Measurements from ENCODE around the gene ERRFI1.
A peak's percentile ranks its signal among the peaks of the same experiment; 100 is the strongest.
"Not testable (repeated sequence)": the region's sequence is repeated elsewhere in the genome, so short reads cannot be mapped to it uniquely, and the experiment has no call there.

The ERRFI1 gene

DNA sequence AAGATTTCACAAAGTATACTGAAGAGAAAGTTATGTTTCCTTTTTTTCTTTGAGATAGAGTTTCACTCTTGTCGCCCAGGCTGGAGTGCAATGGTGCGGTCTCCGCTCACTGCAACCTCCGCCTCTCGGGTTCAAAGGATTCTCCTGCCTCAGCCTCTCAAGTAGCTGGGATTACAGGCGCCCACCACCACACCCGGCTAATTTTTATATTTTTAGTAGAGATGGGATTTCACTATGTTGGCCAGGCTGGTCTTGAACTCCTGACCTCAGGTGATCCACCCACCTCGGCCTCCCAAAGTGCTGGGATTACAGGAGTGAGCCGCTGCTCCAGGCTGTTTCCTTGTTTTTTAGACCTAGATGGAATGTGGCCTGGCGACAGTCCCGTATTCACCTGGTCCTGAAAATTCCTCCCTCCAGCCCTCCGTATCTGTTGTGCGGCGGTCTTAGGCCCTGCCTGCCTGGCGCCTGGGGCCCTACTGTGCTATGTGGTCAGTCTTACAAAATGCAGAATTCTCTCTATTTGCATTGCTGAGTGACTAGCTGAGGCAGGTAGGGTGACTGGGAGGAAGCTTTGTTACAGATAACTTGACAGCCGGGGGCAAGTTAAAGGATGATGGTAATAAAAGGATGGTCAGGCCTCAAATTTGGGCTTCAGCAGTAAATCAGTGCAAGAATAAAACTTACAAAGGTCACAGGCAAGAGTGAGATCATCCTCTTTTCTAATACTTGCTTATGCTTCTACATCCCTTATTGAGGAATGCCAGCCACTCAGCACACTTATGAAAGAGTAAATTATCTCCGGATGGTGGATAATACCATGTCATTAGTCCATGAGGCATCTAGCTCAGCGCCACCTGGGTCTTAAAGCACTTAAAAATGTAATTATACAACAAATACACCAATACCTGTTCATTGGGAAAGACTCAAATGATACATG is 34.3 kb downstream of the ERRFI1 start:
- DNase-seq = no peak
- intact Hi-C loops (cut with DNase I) = no loop called here

DNA sequence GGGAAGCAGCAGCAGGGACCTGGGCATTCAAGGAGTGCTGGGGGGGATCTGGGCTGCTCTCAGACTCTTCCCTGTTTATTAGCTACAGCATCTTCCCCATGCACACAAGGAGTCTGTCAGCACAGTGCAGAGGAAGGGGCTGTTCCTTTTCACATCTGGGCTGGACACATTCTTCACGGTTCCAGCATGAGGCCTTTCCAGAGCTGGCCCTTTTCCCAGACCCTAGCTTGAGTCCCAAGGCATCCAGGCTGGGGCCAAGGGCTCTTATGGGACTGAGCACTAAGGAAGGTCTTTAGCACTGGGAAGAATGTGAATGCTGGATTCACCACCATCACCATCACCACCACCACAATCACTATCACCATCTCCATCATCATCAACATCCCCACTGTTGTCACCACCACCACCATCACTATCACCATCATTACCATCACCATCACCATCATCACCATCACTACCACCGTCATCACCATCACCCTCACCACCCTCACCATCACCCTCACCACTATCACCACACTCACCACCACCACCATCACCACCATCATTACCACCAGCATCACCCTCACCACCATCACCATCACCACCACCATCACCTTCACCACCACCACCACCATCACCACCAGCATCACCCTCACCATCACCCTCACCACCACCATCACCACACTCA is 36.2 kb downstream of the ERRFI1 start:
- DNase-seq = no peak
- intact Hi-C loops (cut with DNase I) = no loop called here

DNA sequence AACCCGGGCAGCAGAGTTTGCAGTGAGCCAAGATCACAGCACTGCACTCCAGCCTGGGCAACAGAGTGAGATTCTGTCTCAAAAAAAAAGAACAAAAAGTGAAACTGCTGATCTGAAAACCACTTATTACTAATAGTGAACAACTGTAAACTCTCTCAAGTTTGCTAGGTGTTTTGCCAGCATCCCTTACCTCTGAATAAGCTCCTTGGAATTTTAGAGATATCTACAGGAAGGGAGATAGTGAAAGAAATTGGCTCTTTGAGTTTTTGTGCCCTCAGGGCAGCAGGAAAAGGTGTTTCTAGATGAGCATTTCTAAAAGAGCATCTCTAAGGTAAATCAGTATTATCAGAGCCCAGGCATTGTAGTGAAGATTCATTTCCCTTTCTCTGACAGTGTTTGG is 37.5 kb downstream of the ERRFI1 start:
- intact Hi-C loops (cut with DNase I) = no loop called here
- DNase-seq = no peak

DNA sequence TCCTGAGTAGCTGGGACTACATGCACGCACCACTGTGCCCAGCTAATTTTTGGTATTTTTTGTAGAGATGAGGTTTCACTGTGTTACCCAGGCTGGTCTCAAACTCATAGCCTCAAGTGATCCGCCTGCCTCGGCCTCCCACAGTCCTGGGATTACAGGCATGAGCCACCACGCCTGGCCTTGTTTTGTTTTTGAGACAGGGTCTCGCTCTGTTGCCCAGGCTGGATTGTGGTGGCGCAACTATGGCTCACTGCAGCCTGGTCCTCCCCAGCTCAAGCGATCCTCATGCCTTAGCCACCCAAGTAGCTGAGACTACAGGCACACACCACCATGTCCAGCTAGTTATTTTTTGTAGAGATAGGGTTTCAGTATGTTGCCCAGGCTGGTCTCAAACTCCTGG is 38.6 kb downstream of the ERRFI1 start:
- DNase-seq = no peak
- intact Hi-C loops (cut with DNase I) = no loop called here

DNA sequence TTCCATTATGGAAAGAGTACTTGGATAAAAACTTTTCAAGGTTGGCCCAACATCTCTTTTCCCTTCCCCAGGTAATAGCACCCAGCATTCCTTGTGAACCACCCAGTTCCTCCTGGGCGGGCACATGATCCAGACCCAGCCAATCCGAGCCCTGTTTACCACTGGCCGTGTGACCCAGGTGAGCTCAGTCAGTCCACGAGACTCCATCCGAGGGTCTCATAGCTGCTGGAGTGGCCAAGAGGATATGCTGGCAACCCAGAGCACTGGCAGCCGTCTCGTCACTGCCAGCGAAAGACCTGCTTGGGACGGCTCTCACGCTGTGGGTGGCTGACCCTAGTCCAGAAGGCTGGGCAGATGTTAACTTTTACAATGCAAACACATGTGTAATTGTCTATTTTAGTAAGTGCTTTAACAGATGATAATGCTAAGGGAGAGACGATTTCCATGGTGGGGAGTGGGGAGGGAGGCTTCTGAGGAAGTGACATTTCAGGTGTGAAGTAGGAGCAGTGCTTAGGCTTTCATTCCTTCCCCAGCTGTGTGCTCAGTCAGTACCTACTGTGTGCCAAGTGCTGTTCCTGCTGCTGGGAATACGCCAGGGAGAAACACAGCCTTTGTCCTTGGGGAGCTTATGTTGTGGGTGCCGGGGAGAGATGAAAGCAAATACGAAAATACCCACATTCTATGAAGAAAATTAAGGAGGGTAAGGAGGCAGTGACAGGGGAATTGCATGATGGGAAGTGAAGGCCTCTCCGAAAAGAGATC is 40.1 kb downstream of the ERRFI1 start:
- no peak for DNase-seq
- intact Hi-C loops (cut with DNase I) = no loop called here

DNA sequence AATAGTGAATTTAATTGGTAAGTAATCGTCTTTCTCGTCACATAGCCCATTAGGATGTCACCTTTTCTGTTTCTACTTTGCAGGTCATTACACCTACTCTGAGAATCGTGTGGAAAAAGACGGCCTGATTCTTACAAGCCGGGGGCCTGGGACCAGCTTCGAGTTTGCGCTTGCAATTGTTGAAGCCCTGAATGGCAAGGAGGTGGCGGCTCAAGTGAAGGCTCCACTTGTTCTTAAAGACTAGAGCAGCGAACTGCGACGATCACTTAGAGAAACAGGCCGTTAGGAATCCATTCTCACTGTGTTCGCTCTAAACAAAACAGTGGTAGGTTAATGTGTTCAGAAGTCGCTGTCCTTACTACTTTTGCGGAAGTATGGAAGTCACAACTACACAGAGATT is 41.3 kb downstream of the ERRFI1 start:
- no peak for DNase-seq

DNA sequence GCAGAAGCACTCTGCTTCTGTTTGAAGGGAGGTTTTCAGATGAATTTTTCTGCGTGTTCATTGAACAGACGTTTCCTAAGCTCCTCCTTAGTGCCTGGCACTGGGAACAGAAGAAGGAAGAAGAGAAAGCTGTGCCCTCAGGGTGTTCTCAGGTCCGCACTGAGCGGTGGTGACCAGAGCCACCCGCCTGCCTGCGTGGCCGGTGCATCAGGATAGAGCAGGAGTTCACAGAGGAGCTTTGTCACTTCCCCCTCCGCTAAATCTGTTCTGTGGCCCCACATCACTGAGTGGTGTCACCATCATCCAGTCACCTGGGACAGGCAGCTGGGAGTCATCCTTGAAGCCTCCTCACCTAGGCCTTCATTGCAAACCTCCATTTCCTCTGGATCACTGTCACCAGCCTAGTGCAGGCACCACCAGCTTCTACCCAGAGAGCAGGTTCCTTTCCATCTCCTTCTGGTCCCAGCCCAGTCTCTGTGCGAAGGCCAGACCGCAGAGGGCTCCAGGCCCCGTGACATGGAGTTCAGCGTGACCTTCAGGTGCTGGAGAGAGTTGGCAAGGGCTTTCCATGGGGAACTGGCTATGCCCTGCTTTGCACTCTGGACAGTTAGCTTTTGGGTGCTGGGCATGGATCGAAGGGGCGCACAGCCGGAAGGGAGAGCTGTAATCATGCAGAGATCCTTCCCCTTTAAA is 42.9 kb downstream of the ERRFI1 start:
- intact Hi-C loops (cut with DNase I) = no loop called here
- no peak for DNase-seq

More for the DNA sequence above, 41.3 kb downstream of the ERRFI1 start:
- intact Hi-C loops (cut with DNase I) = no loop called here

DNA sequence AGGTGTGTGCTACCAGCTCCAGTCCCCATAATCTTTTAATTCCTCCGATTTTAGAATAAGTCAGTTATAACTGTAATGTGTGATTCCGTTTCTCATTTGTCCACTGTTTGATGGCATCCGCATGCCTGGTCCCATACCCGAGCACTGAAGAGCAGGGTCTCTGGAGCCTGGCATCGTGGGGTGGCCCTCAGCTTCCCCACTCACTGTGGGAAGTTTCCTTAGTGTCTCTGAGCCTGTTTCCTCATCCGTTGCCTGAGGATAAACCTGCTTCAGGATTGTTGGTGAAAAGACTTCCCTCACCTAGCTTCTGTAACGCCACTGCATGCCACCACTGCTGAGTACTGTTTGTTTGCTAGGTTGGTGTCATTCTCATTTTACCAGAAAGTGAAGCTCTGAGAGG is 45.1 kb downstream of the ERRFI1 start:
- intact Hi-C loops (cut with DNase I) = no loop called here
- DNase-seq = no peak

DNA sequence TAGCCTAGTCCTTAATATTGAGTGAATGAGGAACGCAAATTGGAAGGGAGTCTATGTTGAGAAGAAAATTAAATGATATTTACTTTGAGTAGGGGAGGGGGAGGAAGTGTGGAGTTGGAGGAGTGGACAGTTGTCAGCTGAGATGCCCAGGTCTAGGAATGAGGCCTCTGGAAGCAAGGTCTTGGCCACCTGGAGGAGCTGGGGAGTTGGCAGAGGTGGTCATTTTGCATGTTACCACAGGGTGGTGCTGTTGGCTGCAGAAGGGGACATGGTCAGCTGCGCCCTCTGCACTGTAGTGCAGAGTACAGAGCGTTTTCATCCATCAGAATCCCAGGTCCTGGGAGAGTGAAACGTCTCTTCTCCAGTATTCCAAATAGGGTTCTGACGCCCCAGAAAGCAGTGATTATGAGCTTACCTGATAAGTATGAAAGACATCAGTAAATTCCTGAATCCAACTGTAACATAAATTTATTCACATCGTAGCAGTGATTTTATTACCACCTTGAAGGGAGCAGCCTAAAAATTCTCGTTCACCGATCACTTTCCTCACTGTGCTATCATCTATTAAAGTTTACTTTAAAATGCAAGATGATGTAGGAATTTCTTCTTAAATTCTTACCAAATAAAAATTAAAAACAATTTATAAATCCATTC is 50.8 kb downstream of the ERRFI1 start:
- intact Hi-C loops (cut with DNase I) = no loop called here
- DNase-seq = peak; percentile 27 to 87 (median 70)

DNA sequence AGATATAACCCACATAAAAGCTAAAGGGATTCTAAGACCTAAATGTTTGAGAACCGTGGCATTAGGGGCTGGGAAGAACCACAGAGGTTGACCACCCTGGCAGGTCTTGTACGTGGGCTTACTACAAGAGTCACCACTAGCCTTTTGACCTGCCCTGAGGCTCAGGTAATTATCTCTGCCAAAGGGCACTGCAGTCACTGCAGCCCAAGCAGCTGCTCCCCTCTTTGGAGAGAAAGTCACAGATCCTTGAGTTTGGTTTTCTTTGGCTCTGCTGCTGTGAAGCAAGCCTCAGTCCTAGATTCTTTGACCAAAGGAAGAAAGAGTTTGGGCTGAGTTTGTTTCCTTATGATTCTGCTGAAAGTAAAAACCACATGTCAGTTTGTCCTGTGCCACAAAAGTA is 53.0 kb downstream of the ERRFI1 start:
- DNase-seq = no peak
- intact Hi-C loops (cut with DNase I) = no loop called here

DNA sequence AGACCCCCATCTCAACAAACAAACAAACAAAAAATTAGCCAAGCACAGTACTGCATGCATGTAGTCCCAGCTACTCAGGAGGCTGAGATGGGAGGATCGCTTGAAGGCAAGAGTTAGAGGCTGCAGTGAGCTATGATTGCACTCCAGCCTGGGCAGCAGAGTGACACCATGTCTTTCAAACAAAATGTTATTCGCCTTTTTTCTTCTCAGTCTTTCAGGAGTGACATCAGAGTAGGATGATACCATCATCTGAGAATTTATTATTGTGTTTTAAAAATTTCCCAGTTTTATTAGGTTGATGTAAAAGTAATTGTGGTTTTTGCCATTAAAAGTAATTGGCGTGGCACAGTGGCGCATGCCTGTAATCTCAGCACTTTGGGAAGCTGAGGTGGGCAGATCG is 53.8 kb downstream of the ERRFI1 start:
- intact Hi-C loops (cut with DNase I) = no loop called here

DNA sequence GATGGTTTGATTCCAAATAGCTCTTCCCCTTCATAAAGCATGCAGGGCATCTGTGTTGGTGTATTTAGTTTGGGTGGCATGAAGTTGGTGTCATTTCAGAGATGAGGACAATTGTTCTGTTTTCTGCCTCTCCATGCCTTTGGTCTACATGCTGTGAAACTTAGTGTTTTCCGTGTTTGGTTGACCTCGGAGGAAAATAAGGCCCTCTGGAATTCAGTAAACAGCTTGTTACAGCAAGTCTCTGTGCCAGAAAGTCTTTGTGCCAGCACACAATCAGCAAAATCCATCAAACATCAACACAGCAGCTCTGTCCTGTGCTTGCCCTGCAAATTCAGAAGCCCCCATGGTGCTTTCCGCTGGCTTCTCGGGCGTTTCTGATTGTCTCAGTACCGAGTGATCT is 55.1 kb downstream of the ERRFI1 start:
- intact Hi-C loops (cut with DNase I) = no loop called here
- DNase-seq = no peak

More for the DNA sequence above, 53.8 kb downstream of the ERRFI1 start:
- DNase-seq = no peak

DNA sequence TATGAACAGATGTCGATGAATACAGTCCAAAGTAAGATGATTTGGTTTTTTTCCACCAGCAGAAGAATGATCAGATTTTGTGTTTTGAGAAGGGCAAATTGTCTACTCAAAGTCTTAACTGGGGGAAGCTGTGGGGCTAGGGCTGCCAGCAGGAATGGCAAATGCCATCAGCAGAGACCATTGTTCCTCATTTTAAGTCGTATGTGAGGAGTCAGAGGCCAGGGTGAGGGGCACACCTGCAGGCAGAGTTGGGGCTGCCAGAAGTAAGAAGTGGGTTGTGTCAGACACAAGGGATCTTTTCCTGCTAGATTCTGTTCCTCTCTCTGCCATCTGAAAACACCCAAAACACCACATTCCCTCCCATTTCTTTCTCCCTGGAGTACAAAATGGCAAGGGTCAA is 55.9 kb downstream of the ERRFI1 start:
- intact Hi-C loops (cut with DNase I) = no loop called here
- DNase-seq = no peak

DNA sequence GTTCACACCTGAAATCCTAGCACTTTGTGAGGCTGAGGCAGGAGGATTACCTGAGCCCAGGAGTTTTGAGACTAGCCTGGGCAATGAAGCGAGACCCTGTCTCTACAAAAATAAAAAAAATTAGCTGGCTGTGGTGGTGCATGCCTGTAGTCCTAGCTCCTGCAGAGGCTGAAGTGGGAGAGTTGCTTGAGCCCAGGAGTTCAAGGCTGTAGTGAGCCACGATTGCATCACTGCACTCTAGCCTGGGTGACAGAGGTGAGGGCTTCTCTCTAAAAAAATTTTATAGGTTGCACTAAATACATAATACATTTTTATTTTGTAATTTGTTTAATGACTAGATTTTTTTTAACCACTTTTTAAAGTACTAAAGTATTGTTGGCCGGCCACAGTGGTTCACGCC is 58.5 kb downstream of the ERRFI1 start:
- no peak for DNase-seq
- intact Hi-C loops (cut with DNase I) = loop anchor here (10.0 kb wide), 1 partner anchor 57 kb away; the partner anchor contains the start of gene ERRFI1

DNA sequence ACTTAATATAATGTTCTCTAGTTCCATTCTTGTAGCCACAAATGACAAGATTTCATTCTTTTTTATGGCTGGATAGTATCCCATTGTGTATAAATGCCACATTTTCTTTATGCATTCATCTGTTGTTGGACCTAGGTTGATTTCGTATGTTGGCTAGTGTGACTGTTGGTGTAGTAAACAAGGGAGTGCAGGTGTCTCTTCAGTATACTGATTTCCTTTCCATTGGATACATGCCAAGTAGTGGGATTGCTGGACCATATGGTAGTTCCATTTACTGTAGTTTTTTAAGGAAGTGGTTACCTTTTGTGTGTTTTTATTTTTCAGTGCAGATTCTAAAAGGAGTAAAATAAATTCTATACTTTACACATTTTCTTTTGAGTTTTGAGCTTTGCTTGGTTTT is 58.9 kb downstream of the ERRFI1 start:
- no peak for DNase-seq
- intact Hi-C loops (cut with DNase I) = loop anchor here (10.0 kb wide), 1 partner anchor 58 kb away; the partner anchor contains the start of gene ERRFI1

DNA sequence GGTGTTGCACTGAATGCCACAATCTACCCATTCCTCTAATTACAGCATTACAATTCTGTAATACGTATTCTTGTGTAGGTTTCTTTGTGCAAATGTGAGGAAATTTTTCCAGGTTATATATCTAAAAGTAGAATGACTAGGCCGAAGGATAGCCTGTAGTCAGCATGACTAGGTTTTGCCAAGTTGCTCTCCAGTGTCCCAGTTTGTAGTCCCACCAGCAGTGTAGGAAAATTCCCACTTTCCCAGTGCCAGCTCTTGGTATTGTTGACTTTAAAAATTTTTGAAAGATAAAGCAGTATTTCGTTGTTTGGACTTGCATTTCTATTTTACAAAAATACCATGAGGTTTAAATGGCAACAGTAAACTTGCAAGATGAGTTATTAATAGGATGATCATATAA is 61.6 kb downstream of the ERRFI1 start:
- intact Hi-C loops (cut with DNase I) = loop anchor here (10.0 kb wide), 1 partner anchor 60 kb away; the partner anchor contains the start of gene ERRFI1

DNA sequence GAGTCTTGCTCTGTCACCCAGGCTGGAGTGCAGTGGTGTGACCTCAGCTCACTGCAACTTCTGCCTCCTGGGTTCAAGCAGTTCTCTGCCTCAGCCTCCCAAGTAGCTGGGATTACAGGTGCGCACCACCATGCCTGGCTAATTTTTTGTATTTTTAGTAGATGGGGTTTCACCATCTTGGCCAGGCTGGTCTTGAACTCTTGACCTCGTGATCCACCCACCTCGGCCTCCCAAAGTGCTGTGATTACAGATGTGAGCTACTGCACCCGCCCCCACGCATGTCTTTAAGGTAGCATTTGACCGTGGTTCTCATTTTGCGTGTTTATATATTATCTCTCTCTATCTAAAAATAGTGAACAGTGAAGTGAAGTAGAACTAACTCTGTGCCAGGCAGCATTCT is 62.3 kb downstream of the ERRFI1 start:
- intact Hi-C loops (cut with DNase I) = loop anchor here (10.0 kb wide), 1 partner anchor 61 kb away; the partner anchor contains the start of gene ERRFI1
- DNase-seq = not testable (repeated sequence)

More for the DNA sequence above, 61.6 kb downstream of the ERRFI1 start:
- no peak for DNase-seq

DNA sequence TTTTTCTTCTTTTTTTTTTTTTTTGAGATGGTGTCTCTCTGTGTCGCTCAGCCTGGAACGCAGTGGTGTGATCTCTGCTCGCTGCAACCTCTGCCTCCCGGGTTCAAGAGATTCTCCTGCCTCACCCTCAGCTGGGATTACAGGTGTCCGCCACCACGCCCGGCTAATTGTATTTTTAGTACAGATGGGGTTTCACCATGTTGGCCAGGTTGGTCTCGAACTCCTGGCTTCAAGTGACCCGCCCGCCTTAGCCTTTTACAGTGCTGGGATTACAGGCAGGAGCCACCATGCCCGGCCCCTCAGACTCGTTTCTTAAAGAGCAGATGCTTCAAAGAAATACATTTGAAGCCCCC is 62.8 kb downstream of the ERRFI1 start:
- intact Hi-C loops (cut with DNase I) = loop anchor here (10.0 kb wide), 1 partner anchor 61 kb away; the partner anchor contains the start of gene ERRFI1
- not testable (repeated sequence) for DNase-seq

Measured in head of caudate nucleus (tissue), 42 donors.